NCI-H2171 treated with DMSO at 0.1 percent for 48 hours (cell line): ENCODE data around the gene HAAO.
"Not testable (repeated sequence)": the region's sequence is repeated elsewhere in the genome, so short reads cannot be mapped to it uniquely, and the experiment has no call there.

ENCODE experiments used
- DNase-seq: peaks from one replicate; lab custom pipeline; 2025; lab: John Stamatoyannopoulos, UW

The HAAO gene

DNA sequence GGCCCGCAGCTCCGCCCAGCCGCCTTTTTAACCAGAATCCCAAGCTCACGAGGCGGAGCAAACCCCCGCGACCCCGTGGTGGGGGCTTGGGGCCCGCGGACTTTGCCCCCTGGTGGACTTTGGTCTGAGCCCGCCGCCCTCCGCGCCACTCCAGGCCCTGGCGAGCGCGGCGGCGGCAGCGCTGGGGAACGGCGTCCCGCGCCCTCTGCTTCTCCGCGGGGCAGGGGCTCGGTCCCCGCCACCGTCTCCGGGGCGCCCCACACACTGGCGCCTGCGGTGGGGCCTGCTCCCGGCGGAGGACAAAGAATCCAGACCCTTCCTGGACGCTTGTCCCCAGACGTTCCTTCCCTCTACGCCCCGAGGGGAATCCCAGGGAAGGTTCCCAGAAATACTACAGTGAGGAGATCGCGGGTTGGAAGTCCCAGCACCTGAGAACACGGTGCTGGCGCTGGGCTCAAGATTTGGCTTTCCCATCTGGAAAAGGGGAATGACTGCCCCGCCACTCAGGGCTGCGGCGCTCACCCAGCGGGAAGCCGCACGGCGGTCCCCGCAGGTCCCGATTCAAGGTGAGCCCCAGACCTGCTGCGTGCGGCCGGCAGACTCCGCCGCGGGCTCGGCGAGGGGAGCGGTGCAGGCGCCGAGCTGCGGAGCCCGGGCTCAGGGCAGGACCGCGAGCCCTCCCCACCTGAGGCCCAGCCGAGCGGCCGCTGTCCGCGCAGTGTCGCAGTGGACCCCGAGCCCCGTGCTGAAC is at the start of gene HAAO:
HAAO (minus strand) TSS at position 1 of the 751 bp plus-strand sequence. CDS start 47 bp downstream, outside the sequence.
- DNase-seq = no peak

DNA sequence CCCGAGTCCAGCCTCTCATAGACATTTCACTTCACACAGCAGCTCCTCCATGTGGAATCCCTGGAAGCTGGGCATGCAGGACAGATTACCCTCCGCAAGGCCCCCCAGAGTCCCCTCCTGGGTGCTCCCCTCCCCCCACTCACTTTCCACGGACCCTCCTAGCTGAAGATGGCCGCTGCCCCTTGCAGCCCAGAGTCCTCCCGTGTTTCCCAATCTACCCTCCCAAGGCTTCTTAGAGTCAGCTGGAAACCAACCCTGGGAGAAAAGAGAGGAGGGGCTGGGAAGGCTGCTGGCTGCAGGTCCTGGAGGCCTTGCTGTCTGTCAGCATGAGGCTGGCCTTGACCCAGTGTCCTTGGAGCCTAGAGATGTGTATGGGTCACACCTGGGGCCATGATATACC is 49.0 kb upstream of the HAAO start:
- no peak for DNase-seq

DNA sequence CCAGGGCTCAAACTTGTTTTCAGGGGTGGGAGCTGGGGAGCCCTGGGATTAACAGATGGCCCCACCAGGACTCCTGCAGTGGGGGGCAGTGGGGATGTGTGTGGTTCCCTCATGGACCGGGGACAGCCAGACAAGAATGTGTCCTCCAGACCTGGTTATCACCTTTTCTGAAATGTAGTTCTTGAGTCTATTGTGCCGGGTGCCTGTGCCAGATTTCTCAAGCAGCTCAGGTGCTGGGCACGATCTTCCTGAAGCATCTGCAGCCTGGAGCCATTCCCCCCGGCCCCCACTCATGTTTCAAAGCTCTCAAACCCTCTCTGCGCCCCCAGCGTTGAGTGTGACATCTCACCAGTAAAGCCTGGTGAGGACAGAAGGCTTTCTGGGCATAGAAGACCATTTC is 48.4 kb upstream of the HAAO start:
- DNase-seq = no peak

DNA sequence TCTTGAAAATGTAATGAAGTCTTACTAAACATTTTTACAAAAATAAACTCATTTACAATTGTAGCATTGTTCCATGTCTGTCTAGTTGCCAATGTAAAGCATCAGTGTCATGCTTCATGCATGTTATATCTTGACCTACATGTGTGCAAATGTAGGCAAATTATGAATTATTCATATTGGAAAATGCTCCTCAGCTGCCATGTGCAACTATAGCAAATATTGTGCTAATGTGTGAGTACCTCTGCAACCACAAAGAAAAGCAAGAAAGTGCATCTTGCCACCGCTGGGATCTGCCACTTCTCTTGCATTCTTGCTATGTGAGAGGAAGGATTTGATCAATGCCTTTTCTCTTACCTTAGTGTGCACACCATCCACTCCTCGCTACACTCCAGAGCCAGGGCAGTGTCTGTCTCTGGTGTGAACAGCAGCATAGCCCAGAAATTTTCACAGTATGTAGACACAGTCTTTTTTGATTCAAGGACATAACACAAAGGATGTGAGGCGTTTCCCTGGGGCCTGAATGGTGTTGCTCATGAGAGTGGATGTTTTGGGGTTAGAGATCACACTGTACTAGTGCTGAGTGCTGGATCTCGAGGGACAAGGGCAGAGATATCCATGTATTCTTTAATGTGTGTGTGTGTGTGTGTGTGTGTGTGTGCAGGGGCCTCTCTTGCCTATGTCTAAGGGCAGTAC is 47.6 kb upstream of the HAAO start:
- DNase-seq = no peak

DNA sequence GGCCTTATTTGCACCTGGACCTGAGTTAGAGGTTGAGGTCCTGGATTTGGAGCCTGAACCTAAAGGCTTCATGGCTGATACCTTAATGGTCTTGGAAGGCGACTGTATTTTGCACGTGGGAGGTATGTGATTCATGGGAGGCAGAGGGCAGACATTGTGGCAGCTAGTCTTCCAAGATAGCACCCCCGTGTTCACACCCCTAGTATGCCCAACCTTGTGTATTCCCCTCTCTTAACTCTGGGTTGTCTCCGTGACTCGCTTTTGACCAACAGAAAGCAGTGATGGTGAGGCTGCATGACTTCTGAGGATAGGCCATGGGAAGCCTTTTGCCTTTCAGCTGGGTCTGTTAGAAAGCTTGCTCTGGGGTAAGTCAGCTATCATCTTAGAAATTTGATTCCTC is 45.8 kb upstream of the HAAO start:
- DNase-seq = no peak

DNA sequence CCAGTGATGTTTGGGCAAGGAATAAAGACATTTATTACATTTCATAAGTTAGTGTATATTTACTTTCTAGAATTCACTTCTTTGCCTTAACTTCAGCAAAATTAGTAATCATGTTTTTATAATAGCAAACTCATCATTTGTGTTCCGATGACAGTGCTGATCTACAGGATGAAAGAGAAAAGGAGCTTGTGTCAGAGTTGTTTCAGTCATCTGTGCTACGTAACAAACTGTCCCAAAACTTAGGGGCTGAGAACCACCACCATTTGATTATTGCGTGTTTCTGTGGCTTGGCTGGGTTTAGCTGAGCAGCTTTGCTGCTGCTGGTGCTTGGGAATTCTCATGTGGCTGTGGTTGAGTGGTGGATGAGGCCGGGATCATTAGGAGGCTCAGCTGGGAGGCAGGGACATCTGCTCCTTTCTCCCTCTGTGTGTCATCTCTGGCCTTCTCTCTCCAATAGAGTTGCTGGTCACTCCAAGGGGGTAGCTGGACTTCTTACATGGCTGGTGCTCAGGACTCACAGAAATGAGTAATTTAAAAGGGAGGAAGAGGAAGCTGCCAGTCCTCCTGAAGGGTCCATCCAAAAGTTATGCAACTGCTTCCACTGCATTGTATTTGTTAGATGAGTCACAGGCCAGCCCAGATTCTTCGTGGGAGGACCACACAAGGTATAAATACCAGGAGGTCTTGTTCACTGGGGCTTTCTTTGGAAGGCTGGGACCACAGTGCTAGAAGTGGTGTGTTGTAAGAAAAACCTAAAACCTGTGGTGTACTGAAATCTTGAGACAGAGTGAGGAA is 43.4 kb upstream of the HAAO start:
- DNase-seq = no peak

DNA sequence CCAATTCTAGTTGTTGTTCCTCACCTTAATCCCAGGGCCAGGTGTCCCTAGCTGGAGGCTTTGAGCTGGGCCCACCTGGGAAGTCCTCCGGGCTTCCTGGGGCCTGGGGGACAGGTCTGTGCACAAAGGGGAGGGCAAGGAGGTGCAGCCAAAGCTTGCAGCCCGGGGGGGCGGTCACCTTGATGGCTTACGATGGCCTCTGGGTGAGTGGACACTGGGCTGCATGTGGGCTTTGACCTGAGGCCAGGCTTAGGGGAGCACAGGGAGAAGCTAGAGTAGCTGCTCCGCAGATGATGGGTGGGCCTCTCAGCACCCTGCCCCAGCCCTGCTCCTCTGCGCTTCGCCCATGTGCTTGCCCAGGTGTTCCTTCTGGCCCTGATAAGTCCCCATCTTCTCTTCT is 41.8 kb upstream of the HAAO start:
- no peak for DNase-seq

DNA sequence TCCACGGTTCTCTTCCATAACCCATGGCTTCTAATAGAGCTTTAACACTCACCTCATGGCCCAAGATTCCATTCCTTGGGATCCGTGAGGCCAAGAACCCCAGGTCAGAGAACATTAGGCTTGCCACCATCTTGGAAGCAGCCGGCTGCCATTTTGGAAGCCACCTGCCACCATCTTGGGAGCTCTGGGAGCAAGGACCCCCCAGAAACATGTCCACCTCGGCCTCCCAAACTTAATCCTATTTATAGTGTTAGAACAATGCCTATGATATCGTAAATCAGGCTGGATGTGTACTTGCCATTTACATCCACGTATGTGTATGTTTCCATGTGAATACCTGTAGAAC is 39.9 kb upstream of the HAAO start:
- no peak for DNase-seq

DNA sequence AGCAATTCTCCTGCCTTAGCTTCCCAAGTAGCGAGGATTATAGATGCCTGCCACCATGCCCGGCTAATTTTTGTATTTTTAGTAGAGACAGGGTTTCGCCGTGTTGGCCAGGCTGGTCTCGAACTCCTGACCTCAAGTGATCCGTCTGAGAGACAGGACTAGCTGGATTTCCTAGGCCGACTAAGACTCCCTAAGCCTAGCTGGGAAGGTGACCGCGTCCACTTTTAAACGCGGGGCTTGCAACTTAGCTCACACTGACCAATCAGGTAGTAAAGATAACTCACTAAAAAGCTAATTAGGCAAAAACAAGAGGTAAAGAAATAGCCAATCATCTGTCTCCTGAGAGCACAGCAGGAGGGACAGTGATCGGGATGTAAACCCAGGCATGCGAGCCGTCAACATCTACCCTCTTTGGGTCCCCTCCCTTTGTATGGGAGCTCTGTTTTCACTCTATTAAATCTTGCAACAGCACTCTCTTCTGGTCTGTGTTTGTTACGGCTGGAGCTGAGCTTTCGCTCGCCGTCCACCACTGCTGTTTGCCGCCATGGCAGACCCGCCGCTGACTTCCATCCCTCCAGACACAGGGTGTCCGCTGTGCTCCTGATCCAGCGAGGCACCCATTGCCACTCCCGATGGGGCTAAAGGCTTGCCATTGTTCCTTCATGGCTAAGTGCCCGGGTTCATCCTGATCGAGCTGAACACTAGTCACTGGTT is 39.3 kb upstream of the HAAO start:
- DNase-seq = not testable (repeated sequence)

DNA sequence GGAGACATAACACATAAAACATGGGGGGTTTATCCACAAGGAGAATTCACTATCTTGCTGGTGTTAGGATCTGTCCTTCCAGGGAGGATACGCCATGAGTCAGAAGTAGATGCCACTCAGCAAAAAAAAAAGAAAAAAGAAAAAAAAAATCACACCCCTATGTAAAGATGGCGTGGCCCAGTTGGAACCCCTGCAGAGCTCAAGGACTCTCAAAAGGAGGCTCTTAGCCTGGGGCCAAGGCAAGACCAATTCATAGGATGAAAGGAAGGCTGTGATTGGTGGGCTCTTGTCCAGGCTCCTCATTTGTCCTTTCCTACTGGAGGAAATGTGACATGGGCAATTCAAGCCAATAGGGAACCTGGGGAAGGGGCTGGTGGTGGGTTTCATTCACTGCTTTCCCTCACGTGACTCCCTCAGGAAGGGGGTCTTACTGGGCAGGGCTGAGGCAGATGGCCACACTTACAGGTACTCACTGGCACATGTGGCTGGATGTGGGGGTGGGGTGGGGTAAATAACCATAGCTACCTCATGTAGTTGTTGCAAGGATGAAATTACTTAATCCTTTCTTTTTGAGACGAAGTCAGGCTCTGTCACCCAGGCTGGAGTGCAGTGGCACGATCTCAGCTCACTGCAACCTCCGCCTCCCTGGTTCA is 38.7 kb upstream of the HAAO start:
- DNase-seq = no peak

DNA sequence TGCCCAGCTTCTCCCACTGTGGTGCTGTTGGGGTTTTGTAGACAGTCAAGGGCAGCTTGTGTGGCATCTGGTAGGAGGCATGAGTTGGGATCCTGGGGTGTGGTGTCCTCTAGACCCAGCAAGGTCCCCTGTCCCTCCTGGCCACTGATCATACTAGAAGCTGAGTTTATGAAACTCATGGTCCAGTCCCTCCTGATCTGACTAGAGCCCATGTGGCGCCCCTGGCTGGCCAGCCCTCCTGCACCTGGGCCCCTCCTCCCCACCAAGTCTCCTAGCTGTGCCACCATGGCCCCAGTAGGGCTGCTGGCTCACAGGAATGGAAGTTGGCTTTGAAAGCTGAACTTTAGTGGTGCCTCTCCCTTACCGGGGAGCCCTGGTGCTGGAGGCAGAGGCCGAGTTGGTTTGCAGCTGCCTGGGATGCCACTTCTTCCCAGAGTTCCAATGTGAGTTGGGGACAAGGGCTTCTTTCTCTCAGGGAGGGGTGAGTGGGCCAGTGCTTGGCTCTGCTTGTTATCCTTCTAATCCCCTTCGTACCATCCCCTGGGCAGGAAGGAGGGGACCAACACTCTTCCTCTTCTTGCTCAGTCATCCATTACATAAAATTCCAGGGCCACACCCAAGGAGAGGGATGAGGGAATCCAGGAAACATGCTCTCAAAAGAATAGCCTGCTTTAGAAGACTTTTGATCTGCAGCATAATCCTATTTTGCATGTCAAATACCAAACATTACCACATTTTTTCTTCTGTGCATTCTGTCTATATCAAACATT is 37.5 kb upstream of the HAAO start:
- DNase-seq = no peak

DNA sequence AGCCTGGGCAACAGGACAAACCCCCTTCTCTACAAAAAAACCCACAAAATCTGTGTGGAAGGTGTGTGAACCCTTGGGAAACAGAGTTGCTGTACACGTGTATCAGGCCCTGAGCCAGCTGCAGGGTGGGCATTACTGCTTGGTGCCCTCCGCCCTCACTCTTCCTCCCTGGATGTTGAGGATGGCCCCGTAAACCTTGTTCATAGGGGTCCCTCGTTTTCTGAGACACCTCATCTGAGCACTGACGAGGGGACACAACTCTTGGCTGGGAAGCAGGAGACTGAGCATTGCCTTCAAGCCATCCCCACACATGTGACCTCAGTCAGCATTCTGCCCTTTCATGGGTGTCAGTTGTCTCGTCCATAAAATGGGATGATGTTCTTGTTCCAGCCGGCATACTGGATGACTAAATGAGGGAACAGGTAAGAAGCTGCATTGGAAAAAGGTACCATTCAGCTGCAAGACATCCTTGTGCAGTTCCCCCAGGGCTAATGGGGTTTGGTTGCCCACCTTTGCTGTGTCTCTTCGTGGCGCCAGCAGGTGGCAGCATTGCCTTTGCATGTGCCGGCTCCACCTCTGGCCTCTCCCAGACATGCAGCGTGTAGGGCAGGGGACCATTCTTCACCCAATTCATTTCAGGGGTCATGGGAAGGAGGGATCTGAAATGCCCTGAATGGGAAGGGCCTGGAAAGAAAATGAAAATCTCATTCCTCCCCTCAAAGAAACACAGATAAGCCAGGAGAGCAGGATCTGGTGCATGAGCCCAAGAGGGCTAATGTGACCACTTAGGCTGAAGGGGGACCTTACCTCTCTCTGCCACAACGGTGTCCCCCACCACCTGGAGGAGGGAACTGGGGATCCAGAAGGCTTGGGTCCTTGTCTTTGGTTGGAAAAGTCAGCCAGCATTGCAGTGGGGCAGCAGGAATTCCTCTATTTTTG is 36.4 kb upstream of the HAAO start:
- DNase-seq = peak; percentile 60

DNA sequence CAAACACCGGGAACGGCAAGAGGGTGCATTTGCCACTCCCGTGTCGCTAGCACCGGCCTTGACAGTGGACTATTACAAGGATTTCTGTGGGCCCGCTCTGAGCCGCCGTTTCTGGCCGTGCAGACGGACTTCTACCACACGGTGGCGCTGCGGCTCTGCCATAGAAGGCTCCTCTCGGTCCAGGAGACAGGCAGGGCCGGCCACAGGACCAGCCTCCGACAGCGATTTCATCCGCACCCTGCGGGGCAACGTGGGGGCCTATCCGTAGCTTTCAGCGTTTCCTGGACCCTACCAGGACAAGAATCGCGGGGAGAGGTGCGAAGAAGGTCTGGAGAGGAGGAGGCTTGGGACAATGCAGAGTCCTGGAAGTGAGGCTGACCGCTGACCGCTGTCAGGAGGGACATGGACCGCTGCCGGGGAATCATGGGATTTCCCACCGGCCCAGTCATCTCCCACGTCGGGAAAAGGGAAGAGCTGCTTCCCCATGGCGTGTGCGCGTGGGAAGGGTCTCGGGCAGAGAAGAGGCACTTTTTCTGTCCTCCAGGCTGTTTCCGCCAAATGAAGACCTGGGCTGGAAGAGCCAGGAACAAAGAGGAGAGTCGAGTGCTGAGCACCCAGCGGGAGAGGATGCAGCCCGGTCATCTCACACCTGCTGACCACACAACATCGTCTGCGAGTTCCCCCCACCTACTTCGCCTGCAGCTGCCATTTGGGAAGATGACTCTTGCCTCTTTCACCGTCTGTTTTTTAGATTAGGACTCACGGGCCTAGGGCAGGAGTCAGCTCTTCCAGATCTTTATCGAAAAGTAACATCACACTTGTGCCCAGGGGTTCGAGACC is 35.5 kb upstream of the HAAO start:
- DNase-seq = peak; percentile 62

DNA sequence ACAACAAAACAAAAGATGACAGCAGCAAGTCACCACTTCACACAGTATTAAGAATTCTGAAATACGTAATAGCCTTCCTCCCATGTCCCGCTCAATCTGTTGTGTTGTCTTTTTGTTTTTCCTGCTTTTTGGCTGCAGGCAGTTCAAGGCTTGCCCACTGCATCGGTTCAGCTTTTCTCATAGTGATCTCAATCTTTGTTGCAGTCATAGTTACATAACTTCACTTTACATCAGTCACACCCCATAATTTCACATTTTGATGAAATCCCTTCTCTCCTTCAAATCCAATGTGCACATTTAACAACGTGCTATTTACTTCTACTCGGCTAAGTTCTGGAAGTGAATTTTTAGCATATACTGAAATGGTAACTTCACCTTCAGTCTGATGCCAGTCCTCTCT is 33.8 kb upstream of the HAAO start:
- DNase-seq = no peak

DNA sequence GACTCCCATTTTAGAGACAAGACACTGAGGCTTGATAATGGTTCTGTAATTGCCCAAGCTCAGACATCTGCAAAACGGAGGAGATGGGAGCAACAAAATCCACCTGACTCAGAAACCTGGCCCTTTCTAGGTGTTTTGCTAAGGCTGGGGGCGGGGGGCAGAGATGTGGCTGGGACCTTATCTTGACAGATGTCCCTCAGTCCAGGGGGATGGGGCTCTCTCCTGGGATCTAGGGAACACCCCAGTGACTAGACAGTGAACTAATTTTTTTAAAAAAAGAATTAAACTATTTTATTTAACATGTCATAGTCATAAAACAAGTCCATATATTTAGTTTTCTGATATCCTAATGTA is 32.0 kb upstream of the HAAO start:
- no peak for DNase-seq

DNA sequence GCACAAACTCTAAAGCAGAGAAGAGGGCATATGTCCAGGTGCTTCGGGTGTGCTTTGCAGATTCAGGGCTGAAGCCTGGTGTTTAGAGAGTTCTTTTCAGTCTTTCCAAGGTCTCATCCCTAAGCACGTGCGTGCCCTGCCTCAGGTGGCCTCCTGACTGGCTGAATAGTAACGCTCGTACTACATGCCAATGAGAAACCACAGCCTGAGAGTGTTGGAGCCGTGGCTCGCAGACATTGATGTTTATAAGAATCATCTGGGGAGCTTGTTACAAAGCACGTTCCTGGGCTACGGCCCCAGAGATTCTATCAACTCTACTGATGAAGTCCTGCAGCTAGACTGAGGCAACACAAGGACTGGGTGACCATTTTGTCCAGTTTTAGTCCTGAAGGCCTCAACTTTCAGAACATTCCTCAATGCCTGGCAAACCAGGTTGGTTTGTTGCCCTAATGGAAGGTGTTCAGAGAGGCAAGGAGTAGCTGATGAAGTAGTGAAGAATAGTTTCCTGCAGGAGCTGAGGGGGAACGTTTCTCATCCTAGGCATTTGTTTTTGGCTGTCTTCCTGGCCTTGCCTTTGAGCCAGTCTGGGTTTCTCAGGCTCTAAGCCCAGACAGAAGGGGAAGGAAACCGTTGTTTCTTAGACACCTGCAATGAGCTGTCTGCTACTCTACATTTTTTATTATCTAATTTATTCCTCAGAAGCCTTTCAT is 31.5 kb upstream of the HAAO start:
- no peak for DNase-seq

DNA sequence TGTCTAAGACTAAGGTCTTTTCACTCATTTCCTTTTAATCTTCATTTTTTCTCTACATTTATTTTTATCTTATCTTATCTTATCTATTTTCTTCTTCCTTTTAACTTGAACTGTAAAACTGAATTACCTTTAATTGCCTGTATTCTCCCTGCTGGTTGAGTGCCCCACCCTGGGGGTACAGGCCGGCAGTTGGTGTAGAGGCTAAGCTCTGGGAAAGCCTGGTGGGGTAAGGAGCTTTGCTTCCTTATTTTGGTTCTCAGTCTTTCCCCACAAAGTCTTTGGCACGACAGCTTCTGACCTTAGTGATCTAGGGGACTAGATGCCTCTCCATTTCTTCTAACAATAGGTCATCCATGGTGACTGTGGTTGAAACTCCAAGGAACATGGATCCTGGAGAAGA is 26.8 kb upstream of the HAAO start:
- DNase-seq = no peak

DNA sequence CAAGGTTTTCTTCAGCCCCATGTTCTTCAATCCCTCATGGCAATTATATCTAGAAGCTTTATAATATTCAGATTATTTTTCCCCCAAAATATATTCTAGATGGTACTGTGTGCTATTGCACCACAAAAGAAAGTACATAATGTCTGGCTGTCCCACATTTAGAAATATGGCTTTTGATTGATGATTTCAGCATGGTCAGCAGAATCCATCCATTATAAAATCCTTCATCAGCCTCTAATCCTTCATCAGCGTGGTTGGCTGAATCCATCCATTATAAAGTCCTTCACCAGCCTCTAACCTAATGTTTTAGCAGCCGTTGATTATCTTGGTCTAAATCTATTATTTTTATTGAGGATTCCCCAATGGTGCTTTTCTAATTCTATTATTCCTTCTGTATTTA is 23.3 kb upstream of the HAAO start:
- DNase-seq = no peak

DNA sequence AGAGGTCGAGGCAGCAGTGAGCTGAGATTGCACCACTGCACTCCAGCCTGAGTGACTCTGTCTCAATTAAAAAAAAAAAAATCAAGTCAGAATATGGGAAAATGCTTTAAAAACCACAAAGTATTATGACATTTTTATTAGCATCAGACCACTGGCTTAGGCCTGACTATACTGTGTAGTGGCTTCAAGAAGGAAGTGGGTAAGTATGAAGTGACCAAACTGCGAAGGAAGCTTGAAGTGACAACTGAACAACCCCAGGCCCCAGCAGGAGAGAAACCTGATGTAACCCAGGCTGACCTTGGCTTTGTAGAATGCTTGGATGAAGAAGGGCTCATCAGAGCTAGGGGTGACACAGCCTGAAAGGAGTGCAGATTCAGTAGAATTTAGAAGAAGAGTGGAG is 21.4 kb upstream of the HAAO start:
- no peak for DNase-seq
